Measurements from ENCODE around the gene B4GALT4.

The B4GALT4 gene, protein sequence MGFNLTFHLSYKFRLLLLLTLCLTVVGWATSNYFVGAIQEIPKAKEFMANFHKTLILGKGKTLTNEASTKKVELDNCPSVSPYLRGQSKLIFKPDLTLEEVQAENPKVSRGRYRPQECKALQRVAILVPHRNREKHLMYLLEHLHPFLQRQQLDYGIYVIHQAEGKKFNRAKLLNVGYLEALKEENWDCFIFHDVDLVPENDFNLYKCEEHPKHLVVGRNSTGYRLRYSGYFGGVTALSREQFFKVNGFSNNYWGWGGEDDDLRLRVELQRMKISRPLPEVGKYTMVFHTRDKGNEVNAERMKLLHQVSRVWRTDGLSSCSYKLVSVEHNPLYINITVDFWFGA

GRCh38 chr3:119240591-119241434, at the start of gene B4GALT4:
Gene B4GALT4, minus strand, starts transcription at chr3:119240878. Its CDS starts 10,779 bp downstream, at chr3:119230099.
- peak within 1 kb of the TSS; percentile 81 for H3K4me3 ChIP-seq (replicated peaks; ENCODE audit: low read depth, low read length)
- no peaks in the 10 kb centered on the region for H3K27me3 ChIP-seq (replicated peaks; ENCODE audit: control insufficient read depth, insufficient read depth, low read length)
- no peak for TF ChIP-seq CTCF (IDR thresholded peaks at IDR 0.05; ENCODE audit: insufficient read depth, low read length, poor library complexity, severe bottlenecking)
- DNase-seq (ENCODE audit: extremely low read depth, insufficient read length): peak; percentile 91
- no peaks in the 10 kb centered on the region for H3K36me3 ChIP-seq (ENCODE audit: control insufficient read depth, insufficient read depth, low read length)

DNA sequence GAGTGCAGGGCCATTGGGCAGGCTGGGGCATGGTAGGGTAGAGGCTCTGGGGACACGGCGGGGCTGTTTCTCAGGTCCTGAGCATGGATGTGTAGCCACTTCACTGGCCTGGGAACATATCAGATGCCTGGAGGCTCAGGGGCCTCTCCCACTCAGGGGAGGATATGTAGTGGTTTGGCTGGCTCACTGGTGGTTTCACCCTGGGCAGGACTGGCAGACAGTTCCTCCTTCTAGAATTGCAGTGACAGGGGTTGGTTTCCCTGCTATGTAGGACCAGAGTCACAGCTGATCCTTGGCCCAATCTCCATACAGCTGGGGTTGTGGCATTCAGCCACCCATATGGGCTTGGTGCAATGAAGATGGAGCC, 48.7 kb upstream of the B4GALT4 start:
- no peaks in the 10 kb centered on the region for H3K36me3 ChIP-seq (ENCODE audit: control insufficient read depth, insufficient read depth, low read length)
- no peak overlapping the region for H3K4me3 ChIP-seq (replicated peaks; ENCODE audit: low read depth, low read length)
- TF ChIP-seq CTCF (IDR thresholded peaks at IDR 0.05; ENCODE audit: insufficient read depth, low read length, poor library complexity, severe bottlenecking): no peak
- H3K27me3 ChIP-seq (replicated peaks; ENCODE audit: control insufficient read depth, insufficient read depth, low read length): no peaks in the 10 kb centered on the region
- no peak for DNase-seq (ENCODE audit: extremely low read depth, insufficient read length)

DNA sequence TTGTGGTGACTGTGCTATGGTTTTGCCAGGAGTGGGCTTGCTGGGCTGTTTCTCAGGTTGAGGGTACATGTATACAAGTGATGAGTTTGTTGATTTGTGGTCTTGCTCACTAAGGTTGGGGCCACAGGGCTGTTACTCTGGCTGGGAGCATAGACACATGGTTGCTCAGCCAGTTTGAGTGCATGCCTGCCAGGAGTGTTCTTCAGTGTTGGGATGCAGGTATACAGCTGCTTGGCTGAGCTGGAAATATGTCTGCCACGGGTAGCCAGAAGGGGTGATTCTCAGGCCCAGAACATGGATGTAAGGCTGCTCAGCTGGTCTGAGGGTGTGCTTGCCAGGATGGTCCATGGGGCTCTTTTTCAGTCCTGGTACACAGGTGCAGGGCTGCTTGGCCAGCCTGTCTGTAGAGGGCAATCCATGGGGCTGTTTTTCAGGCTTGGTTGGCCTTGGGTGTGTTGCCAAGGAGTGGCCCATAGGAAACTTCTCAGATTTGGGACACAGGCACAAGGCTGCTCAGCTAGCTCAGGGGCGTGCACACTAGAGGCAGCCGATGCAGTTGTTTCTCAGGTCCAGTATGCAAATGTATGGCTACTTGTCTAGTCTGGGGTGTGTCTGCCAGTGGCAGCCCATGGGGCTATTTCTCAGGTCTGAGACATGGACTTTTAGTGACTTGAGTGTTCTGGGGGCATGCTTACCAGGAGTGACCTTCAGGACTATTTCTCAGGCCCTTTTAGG, 48.2 kb upstream of the B4GALT4 start:
- H3K27me3 ChIP-seq (replicated peaks; ENCODE audit: control insufficient read depth, insufficient read depth, low read length): no peaks in the 10 kb centered on the region
- no peak for DNase-seq (ENCODE audit: extremely low read depth, insufficient read length)
- H3K4me3 ChIP-seq (replicated peaks; ENCODE audit: low read depth, low read length): no peak overlapping the region
- no peak for TF ChIP-seq CTCF (IDR thresholded peaks at IDR 0.05; ENCODE audit: insufficient read depth, low read length, poor library complexity, severe bottlenecking)
- H3K36me3 ChIP-seq (ENCODE audit: control insufficient read depth, insufficient read depth, low read length): no peaks in the 10 kb centered on the region

DNA sequence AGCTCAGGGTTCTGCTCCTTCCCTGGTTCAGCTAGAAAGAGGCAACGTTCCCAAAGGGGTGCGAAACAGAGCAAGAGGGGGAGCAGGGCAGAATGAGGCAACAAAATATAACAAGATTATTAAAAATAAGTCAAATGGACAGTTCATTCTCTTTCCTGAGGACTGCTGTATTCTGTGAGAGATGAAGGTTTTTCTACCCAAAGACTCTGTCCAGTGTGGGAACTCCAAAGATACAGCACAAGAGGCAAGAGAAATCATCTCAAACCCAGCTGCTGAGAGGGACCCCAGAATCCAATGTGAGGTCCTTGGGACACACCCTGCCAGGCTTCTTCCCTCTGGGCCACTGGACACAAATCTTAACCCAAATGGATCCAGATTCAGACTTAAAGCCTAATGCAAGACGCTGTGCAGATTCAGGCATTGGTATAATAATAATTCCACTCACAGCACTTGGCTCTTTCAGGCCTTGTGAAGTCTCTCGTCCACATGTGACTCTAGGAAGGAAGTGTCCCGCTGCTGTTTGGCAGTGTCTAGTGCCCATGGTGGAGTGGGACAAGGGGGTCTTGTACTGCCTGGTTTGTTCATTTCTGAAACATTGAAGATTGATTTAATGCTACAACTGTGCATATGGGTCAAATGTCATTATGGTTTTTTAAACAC, 39.0 kb upstream of the B4GALT4 start:
- Histone ChIP-seq H3K36me3 (ENCODE audit: control insufficient read depth, insufficient read depth, low read length) (no peaks in the 10 kb centered on the region), H3K27me3 (replicated peaks; ENCODE audit: control insufficient read depth, insufficient read depth, low read length) (no peaks in the 10 kb centered on the region), H3K4me3 (replicated peaks; ENCODE audit: low read depth, low read length) (no peak overlapping the region)
- DNase-seq (ENCODE audit: extremely low read depth, insufficient read length): no peak
- no peak for TF ChIP-seq CTCF (IDR thresholded peaks at IDR 0.05; ENCODE audit: insufficient read depth, low read length, poor library complexity, severe bottlenecking)

DNA sequence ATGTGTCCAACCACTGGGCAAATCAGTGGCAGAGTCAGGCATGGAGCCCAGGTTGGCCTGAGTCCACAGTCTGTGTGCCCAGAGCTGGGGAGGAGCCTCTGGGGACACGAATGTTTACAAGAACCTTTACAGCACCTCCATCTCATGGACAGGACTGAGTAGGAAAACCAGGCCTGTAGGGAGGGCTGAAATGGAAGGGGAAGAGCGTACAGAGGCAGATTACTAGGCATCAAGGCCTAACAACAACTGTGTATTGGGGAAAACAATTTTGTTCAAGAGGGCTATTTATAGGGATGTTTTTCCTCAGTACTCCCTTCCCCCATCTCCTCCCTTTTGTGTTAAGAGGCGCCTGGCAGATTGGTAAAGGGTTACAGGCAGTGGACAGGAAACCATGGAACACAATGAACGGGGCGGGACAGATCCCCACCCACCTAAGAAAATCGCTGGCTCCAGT, 38.5 kb upstream of the B4GALT4 start:
- no peak overlapping the region for H3K4me3 ChIP-seq (replicated peaks; ENCODE audit: low read depth, low read length)
- no peak for TF ChIP-seq CTCF (IDR thresholded peaks at IDR 0.05; ENCODE audit: insufficient read depth, low read length, poor library complexity, severe bottlenecking)
- no peaks in the 10 kb centered on the region for H3K27me3 ChIP-seq (replicated peaks; ENCODE audit: control insufficient read depth, insufficient read depth, low read length)
- DNase-seq (ENCODE audit: extremely low read depth, insufficient read length): no peak
- H3K36me3 ChIP-seq (ENCODE audit: control insufficient read depth, insufficient read depth, low read length): no peaks in the 10 kb centered on the region
